Measurements from ENCODE around the gene OR4N2.

- TF ChIP-seq POLR2A (IDR thresholded peaks at IDR 0.05): no peak
- no peak for TF ChIP-seq CTCF (IDR thresholded peaks at IDR 0.05)
These were observed 24.7 kb downstream of the OR4N2 start for GRCh38 chr14:19828314-19828713.

All from heart left ventricle (tissue), 13 donors.